WI38 (cell line): ENCODE measurements around the gene YLPM1.

Experiments
- H3K4me3 ChIP-seq: 2 replicates; pipeline ENCODE4 v1.5.1; 2011; ENCODE audit warnings: low read depth, mild to moderate bottlenecking, control low read depth, low read length
- TF ChIP-seq, protein P1 (sequence below): IDR thresholded peaks from 2 replicates; pipeline ENCODE4 v1.5.1; 2012; ENCODE audit warnings: low read depth, mild to moderate bottlenecking, control low read depth, low read length

YLPM1 gene

DNA sequence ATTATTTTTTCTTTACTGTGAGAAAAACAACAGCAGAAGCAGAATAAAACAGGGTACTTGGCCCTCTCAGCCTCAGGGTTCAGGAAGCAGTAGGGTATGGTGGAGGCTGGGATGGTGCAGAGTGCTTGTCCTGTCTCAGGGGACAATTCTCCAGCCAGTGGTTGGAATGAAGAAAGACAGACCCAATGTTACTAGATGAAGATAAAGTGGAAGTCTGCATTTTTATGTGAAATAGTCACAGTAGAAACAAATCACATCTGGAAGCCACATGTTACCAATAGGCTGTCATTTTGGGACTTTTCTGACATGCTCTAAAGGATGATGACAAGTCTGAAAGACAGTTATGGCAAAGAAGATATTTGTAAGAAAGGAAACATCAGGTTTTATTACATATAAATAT is 80.5 kb downstream of the YLPM1 start:
- TF ChIP-seq, protein P1, sequence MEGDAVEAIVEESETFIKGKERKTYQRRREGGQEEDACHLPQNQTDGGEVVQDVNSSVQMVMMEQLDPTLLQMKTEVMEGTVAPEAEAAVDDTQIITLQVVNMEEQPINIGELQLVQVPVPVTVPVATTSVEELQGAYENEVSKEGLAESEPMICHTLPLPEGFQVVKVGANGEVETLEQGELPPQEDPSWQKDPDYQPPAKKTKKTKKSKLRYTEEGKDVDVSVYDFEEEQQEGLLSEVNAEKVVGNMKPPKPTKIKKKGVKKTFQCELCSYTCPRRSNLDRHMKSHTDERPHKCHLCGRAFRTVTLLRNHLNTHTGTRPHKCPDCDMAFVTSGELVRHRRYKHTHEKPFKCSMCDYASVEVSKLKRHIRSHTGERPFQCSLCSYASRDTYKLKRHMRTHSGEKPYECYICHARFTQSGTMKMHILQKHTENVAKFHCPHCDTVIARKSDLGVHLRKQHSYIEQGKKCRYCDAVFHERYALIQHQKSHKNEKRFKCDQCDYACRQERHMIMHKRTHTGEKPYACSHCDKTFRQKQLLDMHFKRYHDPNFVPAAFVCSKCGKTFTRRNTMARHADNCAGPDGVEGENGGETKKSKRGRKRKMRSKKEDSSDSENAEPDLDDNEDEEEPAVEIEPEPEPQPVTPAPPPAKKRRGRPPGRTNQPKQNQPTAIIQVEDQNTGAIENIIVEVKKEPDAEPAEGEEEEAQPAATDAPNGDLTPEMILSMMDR: 0 out of 2 replicates have a peak, but pooled peaks have one; percentile 12
- H3K4me3 ChIP-seq: no peak overlapping the region

DNA sequence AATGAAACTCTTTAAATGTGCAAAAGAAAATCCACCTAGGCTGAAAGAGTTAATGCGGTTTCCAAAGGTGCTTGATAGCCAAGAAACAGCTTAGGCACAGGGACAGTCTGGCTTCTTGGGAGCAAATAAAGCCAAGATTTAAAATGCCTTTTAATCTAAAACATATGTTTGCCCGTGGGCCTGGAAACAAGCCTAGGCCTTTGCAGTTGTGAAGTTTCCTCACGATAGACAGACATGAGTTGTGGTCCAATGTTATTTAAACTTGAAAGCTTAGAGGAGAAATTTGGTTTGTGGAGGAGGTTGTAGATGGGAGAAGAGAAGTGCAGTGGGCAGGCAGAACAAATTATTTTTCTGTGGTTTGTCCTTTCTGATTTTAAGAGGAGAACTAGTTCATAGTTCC is 83.1 kb downstream of the YLPM1 start:
- no peak overlapping the region for H3K4me3 ChIP-seq
- TF ChIP-seq, protein P1: no peak

DNA sequence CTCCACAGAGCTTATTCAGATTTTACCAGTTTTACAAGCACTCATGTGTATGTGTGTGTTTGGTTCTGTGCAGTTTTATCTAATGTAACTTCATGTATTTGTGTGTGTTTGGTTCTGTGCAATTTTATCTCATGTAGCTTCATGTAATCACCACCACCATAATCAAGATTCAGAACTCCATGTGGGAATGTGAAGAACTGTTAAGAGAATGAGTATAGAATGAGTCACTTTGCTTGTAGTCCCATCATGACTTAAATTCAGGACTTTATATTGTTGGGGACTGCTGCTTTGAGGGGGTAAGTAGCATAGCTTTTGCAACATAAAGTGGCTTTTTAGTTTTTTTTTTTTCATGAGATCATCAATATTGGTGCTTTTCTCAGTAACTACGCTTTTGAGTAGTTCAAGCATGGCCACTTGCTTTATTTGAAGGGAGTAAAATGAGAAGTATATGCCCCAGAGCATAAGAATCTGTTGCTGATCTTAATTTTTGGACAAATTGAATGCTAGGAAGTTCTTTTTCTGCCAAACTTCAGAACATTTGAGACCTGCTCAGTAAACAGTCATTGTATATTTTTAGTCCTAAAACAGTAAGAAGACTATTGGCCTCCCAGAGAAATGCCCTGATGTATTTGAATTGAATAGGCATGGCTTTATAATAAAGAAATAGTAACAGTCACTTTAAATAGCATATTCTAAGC is 84.0 kb downstream of the YLPM1 start:
- TF ChIP-seq, protein P1: no peak

DNA sequence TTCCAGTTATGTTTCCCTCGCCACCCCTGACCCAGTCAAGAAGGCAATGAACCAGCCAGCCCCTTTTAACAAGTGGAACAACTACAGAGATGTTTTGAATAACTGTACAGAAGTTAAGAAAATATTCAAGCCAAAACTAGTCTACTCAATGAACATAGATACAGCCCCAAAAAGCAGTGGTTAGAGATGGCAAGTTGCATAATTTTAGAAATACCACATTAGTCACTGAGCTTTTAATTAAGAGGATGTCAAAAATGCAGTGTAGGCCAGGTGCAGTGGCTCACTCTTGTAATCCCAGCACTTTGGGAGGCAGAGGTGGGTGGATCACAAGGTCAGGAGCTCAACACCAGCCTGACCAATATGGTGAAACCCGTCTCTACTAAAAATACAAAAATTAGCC is 85.7 kb downstream of the YLPM1 start:
- TF ChIP-seq, protein P1: no peak
- H3K4me3 ChIP-seq: no peak overlapping the region

More for the DNA sequence above, 84.0 kb downstream of the YLPM1 start:
- no peak overlapping the region for H3K4me3 ChIP-seq

DNA sequence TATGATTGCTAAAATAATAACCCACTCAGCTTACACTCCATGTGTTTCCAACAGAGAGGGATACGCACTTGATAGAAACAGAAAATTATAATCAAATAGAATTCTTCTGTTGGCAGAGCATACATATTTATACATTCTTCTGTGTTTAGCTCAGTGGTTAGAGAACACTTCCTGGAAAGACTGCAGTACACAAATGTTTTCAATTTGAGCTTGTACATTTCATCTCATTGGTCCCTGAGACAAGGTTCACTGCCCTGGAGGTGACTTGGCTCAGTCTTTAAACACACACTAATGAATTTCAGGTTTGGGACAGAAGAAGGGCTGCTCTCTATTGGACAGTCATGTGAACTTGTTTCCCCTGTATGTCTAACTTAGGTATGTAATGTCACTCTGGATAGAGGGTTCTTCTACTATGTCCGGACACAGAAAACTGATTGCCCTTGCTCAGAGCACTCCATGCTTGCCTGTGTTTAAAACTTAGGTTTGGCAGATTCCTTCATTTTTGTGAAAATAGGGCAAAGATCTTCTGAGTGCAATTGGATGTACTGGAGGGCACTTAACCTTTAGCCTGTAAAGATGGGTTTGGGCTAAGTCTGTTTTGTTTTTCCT is 89.9 kb downstream of the YLPM1 start:
- H3K4me3 ChIP-seq: no peak overlapping the region
- TF ChIP-seq, protein P1: no peak

DNA sequence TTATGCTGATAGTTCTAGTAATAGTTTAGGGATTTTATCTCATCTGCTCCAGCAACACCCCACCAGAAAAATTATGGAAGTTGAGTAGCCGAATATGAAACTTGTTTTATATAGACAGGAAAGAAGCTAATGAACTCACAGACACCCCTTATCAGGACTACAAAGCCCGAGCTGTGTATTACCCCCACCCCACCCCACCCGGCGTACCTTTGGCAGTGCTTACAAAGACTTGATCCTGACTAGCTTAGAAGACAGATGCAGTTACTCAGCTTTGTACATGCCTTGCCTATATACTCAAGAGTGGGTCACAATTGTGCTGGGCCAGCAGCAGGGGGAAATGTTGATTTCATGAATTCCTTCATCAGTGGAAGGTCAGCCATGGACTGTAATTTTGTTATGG is 90.5 kb downstream of the YLPM1 start:
- TF ChIP-seq, protein P1: no peak
- H3K4me3 ChIP-seq: no peak overlapping the region

DNA sequence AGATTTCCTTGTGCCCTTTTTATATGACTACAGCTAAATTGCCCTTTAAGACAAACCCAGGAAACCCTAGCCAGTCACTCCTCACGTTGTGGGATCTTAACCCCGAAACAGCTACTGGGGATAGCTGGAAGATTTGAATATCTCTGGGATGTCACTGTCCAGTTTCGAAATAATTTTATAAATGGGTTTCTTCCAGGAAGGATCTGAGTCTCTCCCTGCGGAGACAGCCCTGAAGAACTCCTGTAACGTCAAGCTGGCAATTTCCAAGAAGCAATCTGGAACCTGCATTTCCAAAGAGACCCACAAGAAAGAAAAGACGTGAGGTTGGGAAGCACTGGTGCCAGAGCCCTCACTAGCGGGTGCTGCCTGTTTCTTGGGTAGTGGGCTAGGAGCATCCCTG is 91.9 kb downstream of the YLPM1 start:
- H3K4me3 ChIP-seq: no peak overlapping the region
- TF ChIP-seq, protein P1: no peak
